Stimulated activated CD8-positive, alpha-beta memory T cell treated with anti-CD3 and anti-CD28 coated beads, Interleukin-4, amount 100 ng/mL, for 48 hours (primary cell): ENCODE results near the gene NT5M.

Experiments
- DNase-seq: peaks from one replicate; pipeline ENCODE4 v3.0.0-alpha.2; 2020

Gene NT5M

DNA sequence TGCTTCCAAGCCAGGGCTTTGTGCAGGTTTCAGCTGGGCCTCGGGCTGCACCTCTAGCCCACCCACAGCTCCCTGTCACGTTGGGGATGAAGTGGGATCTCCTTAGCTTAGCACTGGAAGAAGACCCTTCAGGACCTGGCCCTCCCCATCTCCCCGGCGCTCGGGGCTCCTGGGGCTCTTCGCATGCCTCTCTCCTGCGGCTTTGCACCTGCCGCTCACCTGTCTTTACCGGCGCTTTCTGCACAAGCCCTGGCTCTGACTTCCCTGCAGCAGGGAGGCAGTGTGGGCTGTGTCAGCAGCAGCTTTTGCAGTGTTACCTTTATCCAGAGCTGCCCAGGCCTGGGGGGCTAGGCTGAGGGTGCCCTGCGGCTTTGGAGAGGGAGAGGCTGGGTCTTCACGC is 52.3 kb downstream of the NT5M start:
- no peak for DNase-seq

DNA sequence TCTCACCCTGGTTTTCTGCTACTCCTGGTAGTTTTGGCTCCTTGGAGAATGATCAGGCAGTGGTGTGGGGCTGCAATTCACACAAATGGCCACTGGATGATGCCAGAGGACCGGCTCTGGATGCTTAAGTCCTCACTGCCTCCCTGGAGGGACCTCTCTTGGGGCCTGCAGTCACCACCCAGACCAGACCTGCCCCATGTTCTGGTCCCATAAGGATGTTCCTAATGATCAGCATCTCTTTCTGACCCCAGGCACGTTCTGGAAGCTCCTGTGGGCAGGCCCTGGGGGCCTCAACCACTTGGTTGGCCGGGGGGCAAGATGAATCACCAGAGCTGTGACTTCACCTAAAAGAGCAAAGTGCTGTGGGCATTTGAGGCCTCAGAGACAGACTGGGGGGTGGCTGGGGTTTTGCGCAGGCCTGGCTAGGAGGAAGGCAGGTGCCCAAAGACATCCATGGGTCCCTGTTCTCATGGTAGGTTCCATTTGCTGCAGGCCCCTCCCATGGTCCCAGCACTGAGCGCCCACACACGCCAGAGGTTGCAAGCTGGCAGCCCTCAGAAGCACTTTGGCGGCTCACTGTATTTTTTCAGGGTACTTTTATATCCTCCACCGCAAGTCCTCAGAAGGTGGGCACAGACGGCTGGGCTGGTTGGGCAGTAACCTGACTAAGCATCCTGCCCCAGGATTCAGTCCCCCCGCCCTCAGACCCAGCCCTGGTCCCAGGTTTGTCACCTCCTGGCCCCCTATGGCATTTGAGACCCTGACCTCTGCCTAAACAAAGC is 53.2 kb downstream of the NT5M start:
- DNase-seq: peak; percentile 81

DNA sequence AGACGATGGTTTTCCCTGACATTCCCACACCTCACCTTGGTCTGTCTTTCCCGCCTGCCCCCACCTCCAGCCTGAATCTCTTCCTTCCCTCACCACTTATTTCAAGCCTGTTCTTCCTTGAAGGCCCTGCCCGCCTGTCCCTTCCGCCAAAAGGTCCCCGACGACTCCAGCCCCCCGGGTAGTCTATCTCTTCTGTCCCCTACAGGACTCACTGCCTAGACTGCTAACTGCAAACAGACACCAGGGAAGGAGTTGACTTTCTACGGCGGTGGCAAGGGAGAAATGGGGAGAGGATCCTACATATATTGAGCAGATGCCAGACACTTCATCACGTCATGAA is 53.7 kb downstream of the NT5M start:
- DNase-seq: no peak

DNA sequence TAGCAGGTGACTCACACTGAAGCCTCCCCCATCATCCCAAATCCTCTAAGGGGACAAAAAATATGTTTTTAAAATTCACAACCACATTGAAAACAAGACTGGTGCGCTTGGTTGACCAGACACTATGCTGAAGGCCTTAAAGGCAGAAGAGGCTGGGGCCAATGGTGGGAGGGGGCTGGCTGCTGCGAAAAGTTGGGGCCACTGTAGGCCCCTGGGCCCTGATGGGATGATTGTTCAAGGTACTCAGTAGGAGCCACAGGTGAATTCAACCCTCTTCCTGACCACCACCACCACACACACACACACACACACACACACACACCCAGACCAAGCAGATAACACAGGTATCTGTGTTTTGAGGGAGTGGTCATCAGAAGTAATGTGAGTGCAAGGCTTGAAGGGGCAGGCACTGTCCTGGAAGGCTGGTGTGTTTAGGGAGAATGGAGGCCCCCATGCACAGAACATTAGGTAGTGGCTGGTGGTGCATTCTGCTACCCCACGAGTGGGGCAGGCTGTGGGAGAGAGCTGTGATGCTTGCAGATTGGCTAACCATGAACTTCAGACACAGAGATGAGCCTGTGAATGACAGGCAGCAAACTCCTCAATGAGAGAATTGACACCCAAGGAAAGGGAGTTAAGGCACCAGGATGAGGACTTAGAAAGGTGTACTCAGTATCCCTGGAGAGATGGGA is 55.0 kb downstream of the NT5M start:
- DNase-seq: no peak

DNA sequence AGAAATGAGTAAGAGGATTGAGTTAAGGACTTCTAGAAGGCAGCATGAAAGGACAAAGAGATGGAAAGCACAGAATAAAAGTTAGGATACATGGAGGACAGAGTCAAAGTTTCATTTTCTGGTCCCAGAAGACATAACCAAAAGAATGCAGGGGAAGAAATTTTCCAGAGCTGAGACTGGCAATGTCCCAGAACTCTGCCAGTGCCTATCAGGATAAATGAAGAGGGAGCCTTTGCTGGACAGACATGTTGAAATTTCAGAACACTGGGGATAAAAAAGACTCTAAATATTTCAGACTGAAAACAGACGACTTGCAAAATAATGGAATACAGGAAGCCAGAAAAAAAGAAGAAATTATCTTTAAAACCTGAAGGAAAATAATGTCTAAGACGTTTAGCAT is 55.7 kb downstream of the NT5M start:
- DNase-seq: no peak

DNA sequence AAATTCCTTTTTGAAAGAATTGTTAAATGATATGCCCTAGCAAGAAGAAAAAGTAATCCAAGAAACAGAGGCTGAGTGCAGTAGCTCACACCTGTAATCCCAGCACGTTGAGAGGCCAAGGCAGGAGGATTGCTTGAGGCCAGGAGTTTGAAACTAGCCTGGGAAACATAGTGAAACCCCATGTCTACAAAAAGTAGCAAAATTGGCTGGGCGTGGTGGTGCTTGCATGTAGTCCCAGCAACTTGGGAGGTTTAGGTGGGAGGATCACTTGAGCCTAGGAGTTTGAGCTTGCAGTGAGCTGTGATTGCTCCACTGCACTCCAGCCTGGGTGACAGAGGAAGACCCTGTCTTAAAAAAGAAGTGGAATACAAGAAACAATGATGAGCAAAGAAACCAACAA is 56.1 kb downstream of the NT5M start:
- no peak for DNase-seq

DNA sequence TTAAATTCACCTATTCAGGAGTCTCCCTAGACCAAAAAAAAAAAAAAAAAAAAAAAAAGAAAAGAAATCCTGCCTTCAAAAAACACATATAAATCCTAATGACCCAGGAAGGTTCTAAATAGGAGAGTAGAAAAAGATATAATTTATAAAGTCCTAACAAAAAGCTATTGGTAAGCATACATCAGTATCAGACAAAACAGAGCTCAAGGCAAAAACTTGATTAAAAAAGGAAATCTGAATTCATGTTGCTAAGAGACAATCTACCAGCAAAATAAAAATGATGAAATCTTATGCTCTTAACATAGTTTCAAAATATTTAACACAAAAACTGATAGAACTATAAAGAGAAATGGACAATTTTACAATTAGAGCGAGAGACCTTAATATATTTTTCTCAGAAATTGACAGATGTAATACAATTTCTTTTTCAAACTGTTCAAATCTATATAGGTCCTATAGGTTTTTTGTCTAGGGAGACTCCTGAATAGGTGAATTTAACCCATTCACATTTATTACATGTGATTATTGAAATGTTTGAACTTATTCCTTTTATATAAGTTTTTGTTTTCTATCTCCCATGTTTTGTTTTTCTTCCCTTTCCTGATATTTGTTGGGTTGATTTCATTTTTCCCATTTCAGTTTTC is 57.0 kb downstream of the NT5M start:
- no peak for DNase-seq

DNA sequence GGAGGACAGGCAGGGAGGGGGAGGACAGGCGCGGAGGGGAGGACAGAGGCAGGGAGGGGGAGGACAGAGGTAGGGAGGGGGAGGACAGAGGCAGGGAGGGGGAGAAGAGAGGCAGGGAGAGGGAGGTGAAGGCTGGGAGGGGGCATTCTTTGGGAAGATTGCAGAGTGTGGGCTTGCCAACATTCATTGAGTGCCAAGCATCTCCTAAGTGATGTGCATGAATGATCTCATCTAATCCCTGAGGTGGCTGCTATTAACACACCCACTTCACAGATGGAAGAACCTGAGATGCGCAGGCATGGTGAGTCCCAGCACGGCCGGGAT is 58.3 kb downstream of the NT5M start:
- no peak for DNase-seq

DNA sequence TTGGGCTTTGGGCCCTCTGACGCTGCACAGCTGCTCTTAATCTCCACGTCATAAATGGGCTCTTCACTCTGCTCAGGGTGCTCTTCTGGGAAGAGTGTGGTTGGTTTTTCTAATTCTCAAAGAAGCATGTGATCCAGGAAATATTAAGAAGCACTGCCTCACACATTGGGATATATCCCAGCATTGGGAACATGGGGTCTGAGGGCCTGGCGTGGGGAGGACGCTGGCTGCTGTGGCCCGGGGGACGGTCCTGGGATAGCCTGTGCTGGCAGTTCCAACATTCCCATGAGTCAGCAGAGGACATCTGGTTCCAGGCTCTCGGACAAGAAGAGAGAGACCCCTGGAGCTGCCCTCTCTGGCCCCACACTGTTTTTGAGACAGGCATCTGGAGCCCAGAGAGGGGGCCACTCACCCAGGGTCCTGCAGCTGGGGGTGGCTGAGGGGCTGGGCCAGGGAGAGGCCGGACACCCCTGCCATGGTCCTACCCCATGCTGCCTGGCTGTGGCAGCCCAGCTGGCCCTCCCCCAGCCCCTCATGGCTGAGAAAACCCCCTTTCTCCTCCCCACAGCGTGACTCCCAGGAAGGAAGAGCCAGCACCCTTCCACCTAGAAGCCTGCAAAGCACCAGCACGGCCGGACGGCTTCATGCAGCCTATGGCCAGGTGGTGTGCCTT is 58.8 kb downstream of the NT5M start:
- no peak for DNase-seq

DNA sequence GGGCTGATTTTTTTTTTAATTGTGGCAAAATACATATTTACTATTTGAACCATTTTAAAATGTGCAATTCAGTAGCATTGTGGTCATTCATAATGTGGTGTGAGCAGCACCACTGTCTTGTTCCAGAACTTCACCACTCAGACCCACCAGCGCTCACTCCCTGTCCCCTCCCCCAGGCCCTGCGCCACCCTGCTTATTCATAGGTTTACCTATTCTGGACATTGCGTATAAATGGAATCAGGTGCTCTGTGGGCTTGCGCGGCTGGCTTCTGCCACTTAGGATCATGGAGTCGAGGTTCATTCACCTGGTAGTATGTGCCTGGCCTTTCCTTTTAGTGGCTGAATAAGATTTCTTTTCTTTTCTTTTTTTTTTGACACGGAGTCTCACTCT is 59.4 kb downstream of the NT5M start:
- no peak for DNase-seq

DNA sequence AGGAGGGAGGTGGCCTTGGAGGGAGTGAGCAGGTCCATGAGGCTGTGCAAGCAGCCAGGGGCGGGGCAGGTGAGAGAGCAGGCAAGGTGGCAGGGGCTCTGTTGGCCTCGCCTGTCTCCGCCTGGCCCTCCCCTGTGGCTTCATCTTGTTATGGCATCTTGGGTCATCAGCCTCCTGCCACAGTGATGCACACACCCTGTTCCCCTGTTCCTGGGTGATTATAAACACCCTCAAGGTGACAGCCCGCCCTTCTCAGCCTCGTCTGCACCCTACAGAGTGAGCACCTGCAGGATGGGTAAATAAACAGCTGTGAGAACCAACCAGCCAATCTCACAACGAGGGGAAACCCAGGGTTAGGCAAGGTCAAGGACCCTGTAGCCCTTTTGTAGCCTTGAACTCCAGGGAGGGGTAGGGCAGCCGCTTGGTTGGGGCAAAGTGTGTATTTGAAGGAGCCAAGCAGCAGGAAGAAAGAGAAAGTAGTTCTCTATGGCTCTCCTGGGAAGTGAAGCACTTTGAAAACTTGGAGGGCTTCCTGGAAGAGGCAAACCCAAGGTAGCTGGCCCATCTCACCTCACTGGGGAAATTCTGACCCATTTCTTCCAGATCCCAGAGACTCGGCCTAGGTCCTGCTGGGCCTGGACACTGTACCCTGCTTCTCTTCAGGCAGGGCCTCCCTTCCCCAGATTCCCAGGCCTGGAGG is 60.6 kb downstream of the NT5M start:
- no peak for DNase-seq

DNA sequence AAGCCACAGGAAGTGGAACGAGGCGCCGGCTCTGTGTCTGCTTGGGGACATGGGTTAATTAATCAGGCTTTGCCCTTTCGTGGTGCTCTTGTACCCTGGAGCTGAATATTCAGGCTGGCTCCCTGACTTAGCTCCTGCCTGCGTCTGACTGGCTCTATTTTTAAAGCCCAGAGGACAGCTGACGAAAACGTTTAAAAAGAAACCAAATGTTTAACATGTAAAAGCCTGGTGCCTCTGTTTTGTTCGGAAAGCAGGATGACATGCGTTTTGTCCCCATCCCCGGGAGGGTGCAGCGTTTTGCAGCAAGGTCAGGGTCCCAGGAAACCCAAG is 61.1 kb downstream of the NT5M start:
- DNase-seq: no peak

DNA sequence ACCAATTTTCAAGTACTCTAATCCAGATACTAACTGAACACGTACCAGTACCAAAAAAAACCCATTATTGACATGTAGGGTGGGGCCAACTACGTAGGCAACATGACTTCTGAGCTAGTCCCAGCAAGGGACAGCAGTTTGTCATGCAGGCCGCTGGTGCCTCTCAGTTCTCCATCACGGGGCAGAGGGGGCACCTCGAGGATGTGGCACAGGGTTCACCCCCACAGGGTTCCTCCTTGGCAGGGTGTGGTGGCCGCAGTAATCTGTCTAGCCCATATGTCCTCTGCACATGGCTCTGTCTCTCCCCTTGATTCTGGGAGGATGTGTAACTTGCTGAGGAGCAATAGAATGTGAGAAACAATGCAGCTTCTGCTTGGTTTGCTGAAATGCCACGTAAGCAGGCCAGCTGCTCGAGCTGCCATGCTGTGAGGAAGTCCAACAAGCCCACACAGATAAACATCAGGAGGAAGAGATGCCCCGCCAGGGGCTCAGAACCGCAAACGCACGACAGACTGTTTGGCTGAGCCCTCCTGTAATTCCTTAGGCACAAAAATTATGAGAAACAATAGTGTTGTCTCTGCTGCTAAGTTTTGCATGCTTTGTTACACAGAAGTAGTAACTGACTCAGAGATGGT is 62.4 kb downstream of the NT5M start:
- no peak for DNase-seq

DNA sequence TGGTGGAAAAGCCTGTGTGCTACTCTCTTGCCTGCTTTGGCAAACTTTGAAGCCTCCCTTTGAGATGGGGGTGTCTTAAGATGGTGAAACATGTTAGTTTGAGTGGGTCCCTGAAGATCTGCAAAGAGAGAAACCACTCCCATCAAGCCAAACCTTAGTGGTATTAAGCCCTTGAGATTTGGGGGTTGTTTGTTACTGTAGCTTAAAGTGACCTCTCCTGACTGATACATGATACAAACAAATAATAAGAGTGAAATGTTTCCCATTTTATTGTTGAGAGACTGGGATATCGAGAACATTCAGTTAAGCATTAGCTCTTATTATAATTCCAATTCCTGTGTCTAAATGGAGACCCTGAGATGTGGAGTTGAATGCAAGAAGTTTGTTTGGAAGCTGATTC is 63.1 kb downstream of the NT5M start:
- no peak for DNase-seq

DNA sequence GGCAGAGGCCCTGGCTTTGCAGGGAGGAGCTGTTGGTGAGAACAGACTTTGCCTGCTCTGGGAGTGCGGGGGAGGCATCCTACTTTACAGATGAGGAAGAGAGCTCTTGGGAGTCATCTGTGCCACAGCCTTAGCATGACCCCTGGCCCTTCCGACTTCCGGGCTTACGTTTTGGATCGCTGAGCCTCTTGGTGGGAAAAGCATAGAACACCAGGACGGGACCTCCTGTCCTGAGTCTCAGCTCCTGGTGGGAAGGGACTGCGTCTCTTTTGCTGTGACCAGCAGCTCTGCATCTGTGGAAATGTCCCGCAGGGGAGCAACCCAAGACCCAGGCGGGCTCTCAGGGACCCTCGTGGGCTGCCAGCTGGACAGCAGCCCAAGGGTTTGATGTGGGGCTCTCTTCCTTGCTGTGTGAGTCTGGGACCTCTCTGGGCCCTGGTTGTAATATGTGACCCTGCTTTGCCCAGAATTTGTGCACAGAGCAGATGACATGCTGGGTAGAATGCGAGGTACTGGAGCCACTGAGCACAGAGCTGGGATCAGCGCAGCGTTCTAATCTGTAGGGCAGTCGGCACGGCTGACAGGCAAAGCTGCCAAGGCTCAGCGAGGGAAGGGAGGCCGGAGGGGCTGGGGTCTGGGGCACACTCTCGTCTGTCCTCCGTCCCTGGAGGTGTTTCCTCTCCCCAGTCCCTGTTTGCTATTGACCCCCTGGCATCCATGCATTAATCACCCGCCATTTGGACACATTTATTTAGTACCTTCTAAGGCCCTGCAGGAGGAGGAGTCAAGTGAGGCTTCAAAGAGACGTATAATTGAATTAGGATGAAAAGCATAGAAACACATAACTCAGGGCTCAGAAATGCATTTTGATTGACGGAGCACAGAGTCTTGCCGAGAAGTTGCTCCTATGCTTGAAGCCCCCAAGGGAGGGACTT is 64.0 kb downstream of the NT5M start:
- DNase-seq: no peak

DNA sequence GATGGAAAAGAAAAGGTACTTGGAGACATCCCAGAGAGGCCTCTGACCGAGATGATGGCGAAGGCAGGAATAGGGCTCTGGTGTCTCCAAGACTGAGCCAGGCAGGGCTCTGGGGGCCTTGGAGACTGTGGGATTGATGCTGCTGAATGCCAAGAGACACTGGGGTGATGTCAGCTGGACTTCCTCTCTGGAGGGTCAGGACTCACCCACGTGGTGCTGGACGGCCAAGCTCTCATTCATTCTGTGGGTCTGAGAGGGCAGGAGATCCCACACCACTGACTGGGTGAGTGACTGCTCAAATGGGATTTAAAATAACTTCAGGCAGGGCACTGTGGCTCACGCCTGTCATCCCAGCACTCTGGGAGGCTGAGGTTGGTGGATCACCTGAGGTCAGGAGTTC is 64.8 kb downstream of the NT5M start:
- DNase-seq: no peak

DNA sequence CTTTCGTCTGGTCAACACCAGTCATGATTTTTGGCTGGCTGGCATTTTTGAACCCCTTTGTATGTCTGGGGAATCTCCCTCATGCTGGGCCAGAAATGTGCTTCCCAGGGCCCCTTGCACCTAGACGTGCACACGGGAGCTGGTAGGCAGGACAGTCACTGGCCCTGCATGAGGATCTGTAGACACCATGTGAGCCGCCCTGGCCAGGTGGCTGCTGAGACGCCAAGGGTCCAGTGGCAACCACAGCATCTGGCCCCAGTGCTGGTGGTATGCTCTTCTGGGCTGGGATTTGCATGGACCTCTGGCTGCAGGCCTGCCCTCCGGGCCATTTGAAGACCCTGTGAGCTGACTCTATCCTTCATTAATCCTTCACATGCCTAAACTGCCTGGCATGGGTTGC is 67.5 kb downstream of the NT5M start:
- DNase-seq: no peak

DNA sequence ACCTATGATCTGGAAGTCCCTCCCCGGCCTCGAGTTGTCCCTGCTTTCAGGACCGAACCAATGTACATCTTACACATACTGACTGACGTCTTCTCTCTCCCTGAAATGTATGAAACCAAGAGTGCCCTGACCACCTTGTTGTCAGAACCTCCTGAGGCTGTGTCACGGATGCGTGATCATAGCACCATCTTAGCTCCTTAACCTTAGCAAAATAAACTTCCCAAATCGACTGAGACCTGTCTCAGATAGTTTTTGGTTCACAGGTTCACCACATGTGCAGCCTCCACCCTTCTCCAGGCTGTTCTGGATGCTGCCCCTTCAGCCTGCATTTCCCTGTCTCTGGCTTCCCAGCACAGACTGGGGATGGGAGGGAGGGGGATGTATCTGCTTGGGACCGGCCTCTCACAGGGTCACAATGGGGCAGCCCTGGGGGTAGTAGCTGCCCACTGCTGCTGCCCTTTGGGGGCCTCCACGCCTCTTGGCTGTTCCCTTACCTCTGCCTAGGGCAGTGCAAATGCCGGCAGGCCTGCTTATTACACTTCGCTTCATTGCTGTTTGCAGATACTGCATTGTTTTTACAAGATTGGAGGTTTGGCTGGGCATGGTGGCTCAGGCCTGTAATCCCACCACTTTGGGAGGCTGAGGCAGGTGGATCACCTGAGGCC is 69.8 kb downstream of the NT5M start:
- no peak for DNase-seq

DNA sequence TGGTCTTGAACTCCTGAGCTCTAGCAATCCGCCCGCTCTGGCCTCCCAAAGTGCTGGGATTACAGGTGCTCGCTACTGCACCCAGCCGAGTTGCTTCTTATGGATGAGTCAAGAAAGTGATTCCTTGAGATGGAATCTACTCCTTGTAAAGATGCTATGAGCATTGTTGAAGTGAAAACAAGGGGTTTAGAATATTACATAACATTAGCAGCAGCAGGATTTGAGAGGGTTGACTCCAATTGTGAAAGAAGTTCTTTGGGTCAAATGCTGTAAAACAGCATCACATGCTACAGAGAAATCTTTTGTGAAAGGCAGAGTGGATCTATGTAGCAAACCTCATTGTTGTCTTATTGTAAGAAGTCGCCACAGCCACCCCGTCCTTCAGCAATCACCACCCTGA is 72.7 kb downstream of the NT5M start:
- no peak for DNase-seq

DNA sequence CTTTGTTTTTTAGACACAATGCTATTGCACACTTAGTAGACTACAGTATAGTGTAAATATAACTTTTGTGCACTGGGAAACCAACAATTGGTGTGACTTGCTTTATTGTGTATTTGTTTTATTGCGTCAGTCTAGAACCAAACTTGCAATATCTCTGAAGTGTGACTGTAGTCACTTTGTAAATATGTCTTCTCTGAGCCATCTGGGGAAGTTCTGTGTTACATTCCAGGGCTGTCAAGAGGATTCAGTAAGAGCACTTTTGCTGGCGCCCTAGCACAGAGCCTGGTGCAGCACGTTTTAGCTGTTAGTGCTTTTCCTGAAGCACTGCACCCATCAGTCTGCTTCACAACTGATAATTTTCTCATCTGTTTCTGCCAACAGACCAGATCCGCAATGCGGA is 73.2 kb downstream of the NT5M start:
- no peak for DNase-seq
